ENCODE measurements around the gene RFPL3.

GRCh38 chr22:32331918-32332725 is 25.5 kb upstream of the RFPL3 start:
- TF ChIP-seq CTCF (IDR thresholded peaks at IDR 0.05; ENCODE audit: insufficient read depth, low read length, poor library complexity, severe bottlenecking) (no peak), EZH2phosphoT487 (conservative IDR thresholded peaks at IDR 0.05; ENCODE audit: low read length) (no peak)
